Measurements from ENCODE around the gene TNRC6B.
"Not testable (repeated sequence)": the region's sequence is repeated elsewhere in the genome, so short reads cannot be mapped to it uniquely, and the experiment has no call there.

TNRC6B gene

GRCh38 chr22:40300316-40300715 lies 122.6 kb downstream of the TNRC6B start:
- no peak for DNase-seq

GRCh38 chr22:40300884-40301672 lies 123.4 kb downstream of the TNRC6B start:
- DNase-seq, result no peak

- DNase-seq, result no peak
These were observed 124.4 kb downstream of the TNRC6B start for GRCh38 chr22:40302149-40302548.

GRCh38 chr22:40305625-40306024 lies 127.9 kb downstream of the TNRC6B start:
- DNase-seq, result no peak

GRCh38 chr22:40308999-40309573 lies 131.4 kb downstream of the TNRC6B start:
- DNase-seq, result no peak

GRCh38 chr22:40309631-40310030 lies 131.9 kb downstream of the TNRC6B start:
- DNase-seq, result no peak

GRCh38 chr22:40310081-40310767 lies 132.5 kb downstream of the TNRC6B start:
- DNase-seq, result no peak

- no peak for DNase-seq
These were observed 133.0 kb downstream of the TNRC6B start for GRCh38 chr22:40310768-40311120.

GRCh38 chr22:40311646-40312045 lies 133.9 kb downstream of the TNRC6B start:
- not testable (repeated sequence) for DNase-seq

GRCh38 chr22:40312050-40312449 lies 134.3 kb downstream of the TNRC6B start:
- DNase-seq, result no peak

GRCh38 chr22:40313007-40313406 lies 135.3 kb downstream of the TNRC6B start:
- DNase-seq, result no peak

- DNase-seq, result no peak
These were observed 136.3 kb downstream of the TNRC6B start for GRCh38 chr22:40314041-40314440.

- DNase-seq, result no peak
These were observed 143.0 kb downstream of the TNRC6B start for GRCh38 chr22:40320687-40321086.

- DNase-seq, result no peak
These were observed 144.3 kb downstream of the TNRC6B start for GRCh38 chr22:40322021-40322420.

- no peak for DNase-seq
These were observed 145.2 kb downstream of the TNRC6B start for GRCh38 chr22:40322818-40323447.

GRCh38 chr22:40323681-40324171 lies 146.0 kb downstream of the TNRC6B start:
- DNase-seq, result no peak

GRCh38 chr22:40324468-40325305 lies 147.0 kb downstream of the TNRC6B start:
- DNase-seq, result no peak

- no peak for DNase-seq
These were observed 147.6 kb downstream of the TNRC6B start for GRCh38 chr22:40325315-40325714.

- no peak for DNase-seq
These were observed 149.4 kb downstream of the TNRC6B start for GRCh38 chr22:40326905-40327735.

GRCh38 chr22:40328546-40329456 lies 151.1 kb downstream of the TNRC6B start:
- DNase-seq, result no peak

Measured in NCI-H524 treated with DMSO at 0.1 percent for 48 hours (cell line).